Measurements from ENCODE around the gene CAPN11. TPM values are rescaled to one million over a fixed set of nuclear protein-coding genes. Genes with fewer than 3 reads are reported as not detected.
"Not testable (repeated sequence)": the region's sequence is repeated elsewhere in the genome, so short reads cannot be mapped to it uniquely, and the experiment has no call there.

Gene CAPN11
- total RNA-seq, 6 experiments from 2014 or later = 0.22 to 0.31 TPM; not detected in 4

DNA sequence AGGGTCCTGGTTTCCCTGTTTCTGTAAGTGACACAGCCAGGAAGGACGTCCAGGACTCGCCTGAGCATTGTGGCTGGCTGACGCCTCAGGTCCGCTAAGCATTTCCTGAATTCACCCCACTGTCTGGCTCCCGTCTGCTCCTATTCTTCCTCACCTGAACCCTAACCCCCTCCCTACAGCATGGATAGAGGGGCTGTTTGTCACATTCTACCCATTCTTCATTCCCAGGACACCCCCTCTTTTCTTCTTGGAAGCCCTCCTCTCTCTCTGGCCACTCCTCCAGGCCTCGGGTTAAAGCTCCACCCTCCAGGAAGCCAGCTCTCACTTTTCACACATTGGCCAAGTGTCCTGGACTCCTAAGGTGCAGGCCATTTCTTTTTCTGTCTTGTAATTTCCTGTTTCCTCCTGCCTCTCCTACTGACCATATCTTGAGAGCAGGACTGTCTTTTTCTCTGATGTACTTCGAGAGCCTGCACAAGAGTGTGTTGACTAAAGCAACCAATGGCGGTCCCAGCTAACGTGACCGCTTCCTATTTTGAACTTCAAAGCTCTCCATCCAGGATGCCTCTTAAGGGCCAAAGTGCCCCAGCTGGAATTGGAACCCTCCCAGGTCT, 33.9 kb downstream of the CAPN11 start:
- Histone ChIP-seq H3K9me3 (no peaks in the 10 kb centered on the region), H3K4me1 (no peaks in the 10 kb centered on the region), H3K36me3 (no peaks in the 10 kb centered on the region), H3K27ac (no peak overlapping the region), H3K27me3 (no peaks in the 10 kb centered on the region), H3K4me3 (no peak overlapping the region)
- 60% methylated on average over 5 of the region's 10 CpGs for WGBS (ENCODE audit: insufficient coverage, low coverage, low lambda C conversion rate, missing lambda C conversion rate)
- no peak for DNase-seq
- intact Hi-C loops (cut with DNase I) = no loop called here
- TF ChIP-seq POLR2A (IDR thresholded peaks at IDR 0.05) = no peak
- TF ChIP-seq, protein P1, sequence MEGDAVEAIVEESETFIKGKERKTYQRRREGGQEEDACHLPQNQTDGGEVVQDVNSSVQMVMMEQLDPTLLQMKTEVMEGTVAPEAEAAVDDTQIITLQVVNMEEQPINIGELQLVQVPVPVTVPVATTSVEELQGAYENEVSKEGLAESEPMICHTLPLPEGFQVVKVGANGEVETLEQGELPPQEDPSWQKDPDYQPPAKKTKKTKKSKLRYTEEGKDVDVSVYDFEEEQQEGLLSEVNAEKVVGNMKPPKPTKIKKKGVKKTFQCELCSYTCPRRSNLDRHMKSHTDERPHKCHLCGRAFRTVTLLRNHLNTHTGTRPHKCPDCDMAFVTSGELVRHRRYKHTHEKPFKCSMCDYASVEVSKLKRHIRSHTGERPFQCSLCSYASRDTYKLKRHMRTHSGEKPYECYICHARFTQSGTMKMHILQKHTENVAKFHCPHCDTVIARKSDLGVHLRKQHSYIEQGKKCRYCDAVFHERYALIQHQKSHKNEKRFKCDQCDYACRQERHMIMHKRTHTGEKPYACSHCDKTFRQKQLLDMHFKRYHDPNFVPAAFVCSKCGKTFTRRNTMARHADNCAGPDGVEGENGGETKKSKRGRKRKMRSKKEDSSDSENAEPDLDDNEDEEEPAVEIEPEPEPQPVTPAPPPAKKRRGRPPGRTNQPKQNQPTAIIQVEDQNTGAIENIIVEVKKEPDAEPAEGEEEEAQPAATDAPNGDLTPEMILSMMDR (IDR thresholded peaks at IDR 0.05) = no peak
- ATAC-seq = peak; percentile 43 to 64 (median 58)

DNA sequence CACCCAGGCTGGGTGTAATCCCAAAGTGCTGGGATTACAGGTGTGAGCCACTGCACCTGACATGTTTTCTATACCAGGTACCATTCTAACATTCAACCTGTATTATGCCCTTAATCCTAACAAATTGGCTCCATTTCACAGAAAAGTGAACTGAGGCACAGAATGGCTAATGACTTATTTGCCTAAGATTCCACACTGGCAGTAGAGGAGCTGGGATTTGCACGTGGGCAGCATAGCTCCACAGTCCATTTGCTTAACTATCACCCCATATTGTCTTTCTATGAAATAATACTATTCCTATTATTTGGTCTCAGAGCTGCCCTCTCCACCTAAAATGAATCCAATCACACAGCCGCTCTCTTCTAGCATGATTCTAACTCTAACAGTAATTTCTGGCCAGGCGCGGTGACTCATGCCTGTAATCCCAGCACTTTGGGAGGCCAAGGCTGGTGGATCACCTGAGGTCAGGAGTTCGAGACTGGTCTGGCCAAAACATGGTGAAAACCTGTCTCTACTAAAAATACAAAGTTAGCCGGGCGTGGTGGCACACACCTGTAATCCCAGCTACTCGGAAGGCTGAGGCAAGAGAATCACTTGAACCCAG, 34.8 kb downstream of the CAPN11 start:
- no peak for ATAC-seq
- Histone ChIP-seq H3K9me3 (no peaks in the 10 kb centered on the region), H3K27ac (no peak overlapping the region), H3K4me1 (no peaks in the 10 kb centered on the region), H3K27me3 (no peaks in the 10 kb centered on the region), H3K36me3 (no peaks in the 10 kb centered on the region), H3K4me3 (no peak overlapping the region)
- no peak for TF ChIP-seq POLR2A (IDR thresholded peaks at IDR 0.05)
- TF ChIP-seq, protein P1 (IDR thresholded peaks at IDR 0.05) = no peak
- WGBS (ENCODE audit: insufficient coverage, low coverage, low lambda C conversion rate, missing lambda C conversion rate) = 85% methylated on average over 7 of the region's 8 CpGs
- DNase-seq = no peak
- intact Hi-C loops (cut with DNase I) = no loop called here

DNA sequence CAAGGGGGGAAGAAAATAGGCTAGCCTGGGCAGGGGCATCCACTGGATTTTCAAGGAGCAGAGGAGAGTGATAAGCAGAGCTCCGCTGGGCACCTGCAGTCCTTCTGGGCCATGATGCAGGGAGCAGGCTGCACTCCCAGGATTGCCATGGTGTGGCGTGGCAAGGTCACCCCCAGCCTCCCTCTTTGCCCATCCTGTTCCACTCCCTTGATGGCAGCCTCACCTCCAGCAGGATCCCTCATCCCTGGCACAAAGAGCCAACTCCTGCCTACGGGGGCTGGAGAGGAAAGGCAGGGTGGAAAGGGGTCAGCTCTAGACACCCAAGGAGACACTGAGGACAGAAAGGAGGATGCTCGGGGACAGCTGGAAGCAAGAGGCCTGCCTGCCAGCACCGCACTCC, 35.7 kb downstream of the CAPN11 start:
- no peaks in the 10 kb centered on the region for H3K9me3 ChIP-seq
- no peaks in the 10 kb centered on the region for H3K4me1 ChIP-seq
- H3K4me3 ChIP-seq = no peak overlapping the region
- WGBS (ENCODE audit: insufficient coverage, low coverage, low lambda C conversion rate, missing lambda C conversion rate) = no CpG with 5 or more reads among the region's 5 CpGs
- no peaks in the 10 kb centered on the region for H3K27me3 ChIP-seq
- intact Hi-C loops (cut with DNase I) = no loop called here
- H3K27ac ChIP-seq = no peak overlapping the region
- TF ChIP-seq, protein P1 (IDR thresholded peaks at IDR 0.05) = no peak
- DNase-seq = no peak
- no peaks in the 10 kb centered on the region for H3K36me3 ChIP-seq
- ATAC-seq = peak in 1 of 4 donors; percentile 20

DNA sequence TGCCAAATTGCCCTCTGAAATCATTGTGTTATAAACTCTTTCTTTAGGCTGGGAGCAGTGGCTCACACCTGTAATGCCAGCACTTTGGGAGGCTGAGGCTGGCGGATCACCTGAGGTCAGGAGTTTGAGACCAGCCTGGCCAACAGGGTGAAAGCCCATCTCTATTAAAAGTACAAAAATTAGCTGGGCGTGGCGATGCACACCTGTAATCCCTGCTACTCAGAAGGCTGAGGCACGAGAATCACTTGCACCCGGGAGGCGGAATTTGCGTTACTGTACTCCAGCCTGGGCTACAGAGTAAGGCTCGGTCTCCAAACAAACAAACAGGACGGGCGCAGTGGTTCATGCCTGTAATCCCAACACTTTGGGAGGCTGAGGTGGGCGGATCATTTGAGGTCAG, 37.7 kb downstream of the CAPN11 start:
- WGBS (ENCODE audit: insufficient coverage, low coverage, low lambda C conversion rate, missing lambda C conversion rate) = 90% methylated on average over 8 of the region's 11 CpGs
- not testable (repeated sequence) for ATAC-seq, DNase-seq

DNA sequence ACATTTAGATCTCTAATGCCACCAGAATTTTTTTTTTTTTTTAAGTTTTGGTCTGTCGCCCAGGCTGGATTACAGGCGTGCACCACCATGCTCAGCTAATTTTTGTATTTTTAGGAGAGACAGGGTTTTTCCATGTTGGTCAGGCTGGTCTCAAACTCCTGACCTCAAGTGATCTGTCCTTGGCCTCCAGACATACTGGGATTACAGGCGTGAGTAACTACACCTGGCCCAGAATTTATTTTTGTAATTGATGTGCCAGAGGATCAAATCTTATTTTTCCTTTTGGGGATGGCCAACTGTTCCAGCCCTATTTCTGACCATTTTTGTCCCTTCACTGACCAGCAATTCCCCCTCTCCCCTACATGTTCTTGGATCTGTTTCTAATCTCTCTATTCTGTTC, 40.1 kb downstream of the CAPN11 start:
- 77% methylated on average over 3 of the region's 3 CpGs for WGBS (ENCODE audit: insufficient coverage, low coverage, low lambda C conversion rate, missing lambda C conversion rate)
- intact Hi-C loops (cut with DNase I) = no loop called here
- TF ChIP-seq POLR2A (IDR thresholded peaks at IDR 0.05) = no peak
- TF ChIP-seq, protein P1 (IDR thresholded peaks at IDR 0.05) = no peak

More for the DNA sequence above, 37.7 kb downstream of the CAPN11 start:
- H3K4me3 ChIP-seq; H3K4me1 ChIP-seq; H3K27ac ChIP-seq; intact Hi-C loops (cut with DNase I); H3K27me3 ChIP-seq; H3K9me3 ChIP-seq; H3K36me3 ChIP-seq: not testable (repeated sequence)

More for the DNA sequence above, 40.1 kb downstream of the CAPN11 start:
- H3K4me1 ChIP-seq = no peaks in the 10 kb centered on the region
- no peak for DNase-seq
- H3K27me3 ChIP-seq = no peaks in the 10 kb centered on the region
- no peaks in the 10 kb centered on the region for H3K36me3 ChIP-seq
- no peak overlapping the region for H3K27ac ChIP-seq
- H3K9me3 ChIP-seq = no peaks in the 10 kb centered on the region
- H3K4me3 ChIP-seq = no peak overlapping the region
- no peak for ATAC-seq
